Activated naive CD8-positive, alpha-beta T cell (primary cell): ENCODE data around the gene MYOM3.

Experiments
- H3K27ac Mint-ChIP-seq: one replicate; pipeline ENCODE4 v1.8.0; 2021; ENCODE audit warnings: mixed read lengths
- H3K27me3 Mint-ChIP-seq: one replicate; pipeline ENCODE4 v1.8.0; 2021; ENCODE audit warnings: mixed read lengths
- H3K36me3 Mint-ChIP-seq: one replicate; pipeline ENCODE4 v1.8.0; 2021; ENCODE audit warnings: mixed read lengths
- H3K4me1 Mint-ChIP-seq: one replicate; pipeline ENCODE4 v1.8.0; 2021; ENCODE audit warnings: low read depth, mixed read lengths
- H3K4me3 Mint-ChIP-seq: one replicate; pipeline ENCODE4 v1.8.0; 2021; ENCODE audit warnings: mild to moderate bottlenecking, mixed read lengths
- H3K9me3 Mint-ChIP-seq: one replicate; pipeline ENCODE4 v1.8.0; 2021; ENCODE audit warnings: low read depth, mixed read lengths

Gene MYOM3

DNA sequence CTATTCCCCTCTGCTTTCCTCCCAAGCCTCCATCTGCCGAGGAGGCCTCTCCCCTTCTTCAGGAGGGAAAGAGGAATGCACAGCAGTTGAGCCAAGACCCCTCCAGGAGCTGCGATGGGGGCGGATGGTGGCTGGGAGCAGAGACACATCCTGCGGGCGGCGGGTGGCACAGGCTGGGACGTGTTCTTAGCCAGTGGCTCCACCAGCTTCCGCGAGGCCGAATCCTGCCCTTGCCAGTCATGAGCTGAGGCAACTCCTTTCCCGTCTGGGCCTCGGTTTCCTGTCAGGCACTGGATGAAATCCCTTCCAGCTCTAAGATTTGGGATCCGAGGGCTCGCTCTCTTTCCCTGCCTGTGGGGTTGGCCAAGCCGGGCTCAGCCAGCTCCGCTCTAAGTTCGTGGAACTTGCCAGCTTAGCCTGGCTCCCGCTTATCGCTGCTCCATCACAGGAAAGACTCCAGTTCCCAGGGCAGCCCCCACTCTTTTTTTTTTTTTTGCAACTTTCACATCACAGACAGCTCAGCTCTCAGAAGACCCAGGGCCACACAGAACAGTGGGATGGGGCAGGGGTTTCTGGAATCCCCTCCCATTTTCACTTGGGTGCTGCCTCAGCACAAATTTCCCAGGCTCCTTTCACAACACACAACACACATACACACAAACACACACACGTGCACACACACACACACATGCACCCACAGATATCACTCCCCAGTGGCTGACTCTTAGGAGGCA, 506 bp downstream of the MYOM3 start:
- no peak overlapping the region for H3K4me3 Mint-ChIP-seq
- H3K9me3 Mint-ChIP-seq: no peaks in the 10 kb centered on the region
- H3K4me1 Mint-ChIP-seq: peaks cover 6% of the 10 kb centered on the region
- peaks cover 8% of the 10 kb centered on the region for H3K27me3 Mint-ChIP-seq
- no peak overlapping the region for H3K27ac Mint-ChIP-seq
- H3K36me3 Mint-ChIP-seq: no peaks in the 10 kb centered on the region

- Mint-ChIP-seq H3K4me3 (no peak overlapping the region), H3K27me3 (peaks cover 5% of the 10 kb centered on the region), H3K36me3 (no peaks in the 10 kb centered on the region), H3K27ac (no peak overlapping the region), H3K4me1 (peaks cover 6% of the 10 kb centered on the region), H3K9me3 (no peaks in the 10 kb centered on the region)
Observed at GRCh38 chr1:24110642-24111261, 1.2 kb downstream of the MYOM3 start.

DNA sequence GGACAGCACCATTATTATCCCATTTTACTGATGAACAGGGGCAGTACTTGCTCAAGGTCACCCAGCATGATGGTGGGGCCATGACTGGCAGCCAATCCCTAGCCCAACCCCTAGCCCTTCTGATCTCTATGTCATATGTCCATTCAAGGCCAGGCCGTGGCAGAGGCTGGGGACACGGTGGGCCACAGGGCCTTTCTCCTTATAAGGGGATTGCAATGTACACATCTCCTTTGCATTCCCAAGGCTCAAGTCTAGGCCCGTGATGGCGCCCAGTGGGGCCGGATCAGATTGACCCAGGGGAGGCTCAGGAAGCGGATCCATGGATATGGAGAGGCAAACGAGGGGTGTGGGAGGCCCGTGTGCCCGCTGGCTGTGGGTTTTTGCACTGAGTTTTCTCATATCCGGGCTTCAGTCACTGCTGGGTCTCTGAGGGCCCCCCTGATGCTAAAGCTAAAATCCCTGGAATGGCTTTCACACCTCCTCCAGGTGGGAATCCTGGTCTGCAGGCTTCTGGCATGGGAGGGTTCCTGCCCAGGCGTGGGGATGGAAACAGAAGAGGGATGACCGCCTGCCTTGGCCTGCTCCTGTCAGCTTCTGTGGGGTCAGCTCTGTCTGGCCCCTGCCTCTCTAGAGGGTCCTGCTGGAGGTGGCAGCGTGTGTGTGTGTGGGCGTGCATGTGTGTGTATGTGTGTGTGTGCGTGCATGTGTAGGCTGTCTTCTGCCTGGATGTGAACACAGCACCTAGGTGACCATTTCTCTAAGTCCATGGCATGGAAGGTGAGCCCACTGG, 2.1 kb downstream of the MYOM3 start:
- Mint-ChIP-seq H3K9me3 (no peaks in the 10 kb centered on the region), H3K36me3 (no peaks in the 10 kb centered on the region), H3K4me1 (peaks cover 6% of the 10 kb centered on the region), H3K27me3 (peaks cover 5% of the 10 kb centered on the region), H3K27ac (no peak overlapping the region), H3K4me3 (no peak overlapping the region)

- no peaks in the 10 kb centered on the region for H3K9me3 Mint-ChIP-seq
- peaks cover 5% of the 10 kb centered on the region for H3K27me3 Mint-ChIP-seq
- peaks cover 6% of the 10 kb centered on the region for H3K4me1 Mint-ChIP-seq
- no peak overlapping the region for H3K27ac Mint-ChIP-seq
- H3K36me3 Mint-ChIP-seq: no peaks in the 10 kb centered on the region
- H3K4me3 Mint-ChIP-seq: no peak overlapping the region
Observed at GRCh38 chr1:24109166-24109483, 2.8 kb downstream of the MYOM3 start.

DNA sequence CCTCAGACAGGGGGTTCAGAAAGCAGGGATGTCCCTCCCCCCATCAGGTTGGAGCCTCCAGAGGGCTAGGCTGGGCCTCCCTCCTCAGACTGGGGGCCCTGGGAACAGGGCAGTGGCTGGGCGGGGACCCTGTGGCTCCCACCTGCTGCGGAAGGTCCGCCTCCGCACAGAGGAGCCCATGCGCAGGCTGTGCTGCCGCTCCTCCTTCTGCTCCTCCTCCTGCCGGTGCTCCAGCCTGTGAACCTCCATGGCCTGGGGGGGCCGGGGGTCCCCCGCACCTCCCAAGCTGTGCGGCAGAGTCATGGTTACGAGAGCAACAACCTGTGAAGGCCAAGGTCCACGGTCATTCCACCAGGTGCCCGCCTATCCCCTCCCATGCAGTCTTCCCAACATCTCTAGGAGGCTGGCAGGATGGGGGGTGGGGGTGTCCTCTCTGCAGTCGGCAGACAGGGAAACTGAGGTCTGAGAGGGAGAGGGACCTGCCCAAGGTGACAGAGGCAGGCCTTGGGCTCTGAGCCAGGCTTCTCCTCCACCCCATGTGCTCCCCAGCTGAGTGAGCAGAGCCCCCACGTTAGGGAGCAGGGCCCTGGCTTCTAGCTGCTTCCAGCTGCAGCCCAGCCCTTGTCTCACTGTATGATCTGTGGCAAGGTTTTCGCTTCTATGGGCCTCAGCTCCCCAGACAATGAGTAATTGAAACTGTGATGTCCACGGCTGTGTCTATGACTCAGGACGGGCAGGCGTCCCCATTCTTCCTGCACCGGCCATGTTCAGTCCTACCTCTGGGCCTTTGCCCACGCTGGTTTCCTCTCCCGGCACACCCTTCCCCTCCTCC, 3.4 kb downstream of the MYOM3 start:
- no peaks in the 10 kb centered on the region for H3K9me3 Mint-ChIP-seq
- peaks cover 6% of the 10 kb centered on the region for H3K4me1 Mint-ChIP-seq
- no peaks in the 10 kb centered on the region for H3K36me3 Mint-ChIP-seq
- H3K4me3 Mint-ChIP-seq: no peak overlapping the region
- no peak overlapping the region for H3K27ac Mint-ChIP-seq
- H3K27me3 Mint-ChIP-seq: peaks cover 2% of the 10 kb centered on the region

- Mint-ChIP-seq H3K4me1 (peaks cover 4% of the 10 kb centered on the region), H3K27me3 (no peaks in the 10 kb centered on the region)
Observed at GRCh38 chr1:24107462-24108138, 4.3 kb downstream of the MYOM3 start.

GRCh38 chr1:24105368-24106160, 6.4 kb downstream of the MYOM3 start:
- Mint-ChIP-seq H3K4me3 (no peak overlapping the region), H3K36me3 (no peaks in the 10 kb centered on the region), H3K9me3 (no peaks in the 10 kb centered on the region), H3K27ac (no peak overlapping the region), H3K27me3 (no peaks in the 10 kb centered on the region), H3K4me1 (no peaks in the 10 kb centered on the region)

More at GRCh38 chr1:24107462-24108138, 4.3 kb downstream of the MYOM3 start:
- Mint-ChIP-seq H3K27ac (no peak overlapping the region), H3K36me3 (no peaks in the 10 kb centered on the region), H3K4me3 (no peak overlapping the region), H3K9me3 (no peaks in the 10 kb centered on the region)

GRCh38 chr1:24104854-24105253, 7.1 kb downstream of the MYOM3 start:
- Mint-ChIP-seq H3K4me3 (no peak overlapping the region), H3K9me3 (no peaks in the 10 kb centered on the region), H3K36me3 (no peaks in the 10 kb centered on the region), H3K4me1 (no peaks in the 10 kb centered on the region), H3K27ac (no peak overlapping the region), H3K27me3 (no peaks in the 10 kb centered on the region)

DNA sequence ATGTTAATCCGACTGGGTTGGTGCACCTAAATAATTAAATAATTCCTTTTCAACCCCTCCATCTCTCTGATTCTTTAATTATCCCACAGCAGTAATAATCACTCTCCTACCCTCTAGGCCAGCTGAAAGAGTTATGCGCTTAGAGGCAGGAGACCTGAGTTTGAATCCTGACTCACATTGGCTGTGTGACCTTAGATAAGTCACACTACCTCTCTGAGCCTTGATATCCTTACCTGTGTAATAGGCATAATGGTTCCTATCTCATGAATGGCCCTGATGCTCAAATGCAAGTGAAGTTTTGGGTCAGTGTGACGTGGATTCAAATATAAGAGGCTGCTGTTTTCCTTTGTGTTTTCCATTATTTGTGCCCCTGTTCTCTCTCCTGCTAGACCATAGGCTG, 8.1 kb downstream of the MYOM3 start:
- no peak overlapping the region for H3K4me3 Mint-ChIP-seq
- H3K27ac Mint-ChIP-seq: no peak overlapping the region
- no peaks in the 10 kb centered on the region for H3K4me1 Mint-ChIP-seq
- no peaks in the 10 kb centered on the region for H3K27me3 Mint-ChIP-seq
- no peaks in the 10 kb centered on the region for H3K9me3 Mint-ChIP-seq
- H3K36me3 Mint-ChIP-seq: no peaks in the 10 kb centered on the region

GRCh38 chr1:24103408-24103807, 8.5 kb downstream of the MYOM3 start:
- H3K27ac Mint-ChIP-seq: no peak overlapping the region
- no peaks in the 10 kb centered on the region for H3K27me3 Mint-ChIP-seq
- no peaks in the 10 kb centered on the region for H3K36me3 Mint-ChIP-seq
- no peaks in the 10 kb centered on the region for H3K4me1 Mint-ChIP-seq
- no peaks in the 10 kb centered on the region for H3K9me3 Mint-ChIP-seq
- H3K4me3 Mint-ChIP-seq: no peak overlapping the region

- H3K27me3 Mint-ChIP-seq: no peaks in the 10 kb centered on the region
- H3K36me3 Mint-ChIP-seq: no peaks in the 10 kb centered on the region
- H3K9me3 Mint-ChIP-seq: no peaks in the 10 kb centered on the region
- H3K4me1 Mint-ChIP-seq: no peaks in the 10 kb centered on the region
- H3K27ac Mint-ChIP-seq: no peak overlapping the region
- no peak overlapping the region for H3K4me3 Mint-ChIP-seq
Observed at GRCh38 chr1:24102961-24103360, 9.0 kb downstream of the MYOM3 start.

GRCh38 chr1:24101796-24102586, 9.9 kb downstream of the MYOM3 start:
- Mint-ChIP-seq H3K27ac (no peak overlapping the region), H3K4me1 (no peaks in the 10 kb centered on the region), H3K36me3 (no peaks in the 10 kb centered on the region), H3K4me3 (no peak overlapping the region), H3K9me3 (no peaks in the 10 kb centered on the region), H3K27me3 (no peaks in the 10 kb centered on the region)
